PC-3 (cell line): ENCODE measurements around the gene TRPV5. TPM values are rescaled to one million over a fixed set of nuclear protein-coding genes. Genes with fewer than 3 reads are reported as not detected.

ENCODE experiments used
- ATAC-seq: fragments of 200-7000 bp; cut with Tn5 transposase; 2 replicates; pipeline ENCODE4 v1.9.1; 2020; ENCODE audit warnings: mild to moderate bottlenecking, moderate library complexity
- BruUV-seq: library from RNA; stranded (reverse); fragments of 400-500 nt; replicated peaks from 2 replicates; lab custom pipeline; 2021; lab: Mats Ljungman, UMichigan
- CTCF ChIA-PET: fragments of 300-600 bp; sonication (Branson Sonifier 250); formaldehyde crosslinking; loops from one replicate; lab custom pipeline; 2022; ENCODE audit warnings: antibody characterized with exemption; lab: Charles Lee
- POLR2A ChIA-PET: fragments of 300-600 bp; sonication (Branson Sonifier 250); formaldehyde crosslinking; loops from one replicate; lab custom pipeline; 2022; ENCODE audit warnings: antibody characterized with exemption; ENCODE audit not compliant: unreplicated experiment; lab: Charles Lee
- DNase-seq: peaks from one replicate; pipeline ENCODE4 v3.0.0-alpha.2; 2015
- H2AFZ ChIP-seq: fragments of 300-600 bp; sonication (generic); 2 replicates; pipeline ENCODE4 v1.6.0; 2016; ENCODE audit warnings: antibody characterized with exemption, low read length
- H3F3A ChIP-seq: fragments of 300-600 bp; sonication (generic); one replicate; pipeline ENCODE4 v1.6.0; 2017; ENCODE audit warnings: antibody characterized with exemption, low read length, control low read depth, mild to moderate bottlenecking; ENCODE audit not compliant: unreplicated experiment
- H3K27ac ChIP-seq: fragments of 300-600 bp; sonication (generic); 2 replicates; pipeline ENCODE4 v1.5.1; 2016; ENCODE audit warnings: mild to moderate bottlenecking, low read length
- H3K27me3 ChIP-seq: fragments of 300-600 bp; sonication (generic); 2 replicates; pipeline ENCODE4 v1.6.1; 2016; ENCODE audit warnings: low read length, mixed read lengths
- H3K36me3 ChIP-seq: fragments of 300-600 bp; sonication (generic); 2 replicates; pipeline ENCODE4 v1.6.1; 2016; ENCODE audit warnings: low read depth, mixed run types, low read length, mixed read lengths
- H3K4me1 ChIP-seq: fragments of 300-600 bp; sonication (generic); 2 replicates; pipeline ENCODE4 v1.5.1; 2016; ENCODE audit warnings: low read length; ENCODE audit not compliant: insufficient read depth
- H3K4me2 ChIP-seq: fragments of 300-600 bp; sonication (generic); 2 replicates; pipeline ENCODE4 v1.6.0; 2016; ENCODE audit warnings: low read length
- H3K4me3 ChIP-seq: fragments of 300-600 bp; sonication (generic); 2 replicates; pipeline ENCODE4 v1.5.1; 2016; ENCODE audit warnings: mild to moderate bottlenecking, low read length, mixed read lengths
- H3K79me2 ChIP-seq: fragments of 300-600 bp; sonication (generic); 2 replicates; pipeline ENCODE4 v1.6.1; 2017; ENCODE audit warnings: low read length, mixed read lengths
- H3K9ac ChIP-seq: fragments of 300-600 bp; sonication (generic); 2 replicates; pipeline ENCODE4 v1.6.0; 2016; ENCODE audit warnings: mild to moderate bottlenecking, low read length
- H3K9me2 ChIP-seq: fragments of 300-600 bp; sonication (generic); replicated peaks from 2 replicates; pipeline ENCODE4 v1.6.1; 2016; ENCODE audit warnings: mixed run types, low read length, mixed read lengths
- H3K9me3 ChIP-seq: fragments of 300-600 bp; sonication (generic); 2 replicates; pipeline ENCODE4 v1.6.1; 2016; ENCODE audit warnings: low read length, mixed read lengths
- H4K20me1 ChIP-seq: fragments of 300-600 bp; sonication (generic); 2 replicates; pipeline ENCODE4 v1.6.1; 2016; ENCODE audit warnings: low read length, mixed read lengths
- EZH2 ChIP-seq: fragments of 300-600 bp; sonication (generic); IDR thresholded peaks from one replicate; pipeline ENCODE4 v1.6.1; 2017; ENCODE audit warnings: antibody characterized with exemption, mild to moderate bottlenecking, low read length; ENCODE audit not compliant: unreplicated experiment
- EZH2phosphoT487 ChIP-seq: fragments of 300-600 bp; sonication (generic); IDR thresholded peaks from 2 replicates; pipeline ENCODE4 v1.6.1; 2018; ENCODE audit warnings: mild to moderate bottlenecking, antibody characterized with exemption, low read length, borderline replicate concordance
- intact Hi-C: fragments of 100-400 bp; cut with micrococcal nuclease; formaldehyde crosslinking; loops from 2 replicates; pipeline ENCODE4 v1.9.0; 2023
- total RNA-seq: library from RNA; depleted of rRNA; stranded (reverse); fragments of >200 nt; gene quantifications from 2 replicates; pipeline ENCODE4 v1.2.3, GENCODE V29; 2014
- TF ChIP-seq, protein P1 (sequence below): fragments of 300-600 bp; sonication (generic); conservative IDR thresholded peaks from 2 replicates; pipeline ENCODE4 v1.5.1; 2017; ENCODE audit warnings: antibody characterized with exemption, low read depth, mild to moderate bottlenecking, low read length

Gene TRPV5
- total RNA-seq, 1 experiment from 2014 or later = not detected

DNA sequence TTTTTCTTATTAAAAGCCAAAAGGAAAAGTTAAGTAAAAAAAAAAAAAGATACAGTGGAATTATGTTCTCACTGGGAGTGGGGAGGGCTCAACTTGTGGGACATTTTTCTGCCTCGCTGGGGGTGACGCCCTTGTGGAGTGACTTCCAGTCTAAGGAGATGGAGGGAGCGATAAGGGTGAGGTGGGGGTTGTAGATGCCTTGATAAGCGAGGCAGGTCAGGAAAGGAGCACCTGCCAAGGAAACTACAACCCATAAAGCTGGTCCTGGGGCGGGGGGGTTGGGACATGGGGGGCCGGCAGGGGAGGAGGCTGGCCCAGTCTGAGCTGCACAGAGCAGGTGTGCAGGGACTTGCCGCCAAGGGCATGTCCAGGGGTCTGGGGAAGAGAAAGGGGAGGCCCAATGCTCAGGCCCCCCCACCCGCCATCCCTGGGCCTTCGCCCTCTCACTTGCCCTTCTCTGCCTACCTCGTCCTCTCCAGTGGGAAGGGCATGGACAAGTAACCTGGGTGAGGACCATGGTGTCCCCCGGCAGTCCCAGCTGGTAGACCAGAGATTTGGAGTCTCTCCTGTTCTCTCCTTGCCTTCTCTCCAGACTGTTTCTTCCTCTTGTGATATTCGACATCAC, 2.5 kb upstream of the TRPV5 start:
- Histone ChIP-seq H3K9ac (no peak overlapping the region), H3K9me2 (no peaks in the 10 kb centered on the region), H3K36me3 (no peaks in the 10 kb centered on the region), H2AFZ (no peak overlapping the region), H4K20me1 (no peaks in the 10 kb centered on the region), H3K4me3 (no peak overlapping the region), H3K79me2 (no peaks in the 10 kb centered on the region), H3K4me1 (no peaks in the 10 kb centered on the region), H3K27me3 (peaks cover 56% of the 10 kb centered on the region), H3K27ac (no peak overlapping the region), H3K9me3 (no peaks in the 10 kb centered on the region), H3K4me2 (no peak overlapping the region), H3F3A (no peaks in the 10 kb centered on the region)
- ChIA-PET POLR2A (no interaction called here), CTCF (no interaction called here)
- intact Hi-C loops = no loop called here
- ATAC-seq (no peak), DNase-seq (no peak)
- TF ChIP-seq EZH2phosphoT487 (no peak), EZH2 (no peak)
- TF ChIP-seq, protein P1, sequence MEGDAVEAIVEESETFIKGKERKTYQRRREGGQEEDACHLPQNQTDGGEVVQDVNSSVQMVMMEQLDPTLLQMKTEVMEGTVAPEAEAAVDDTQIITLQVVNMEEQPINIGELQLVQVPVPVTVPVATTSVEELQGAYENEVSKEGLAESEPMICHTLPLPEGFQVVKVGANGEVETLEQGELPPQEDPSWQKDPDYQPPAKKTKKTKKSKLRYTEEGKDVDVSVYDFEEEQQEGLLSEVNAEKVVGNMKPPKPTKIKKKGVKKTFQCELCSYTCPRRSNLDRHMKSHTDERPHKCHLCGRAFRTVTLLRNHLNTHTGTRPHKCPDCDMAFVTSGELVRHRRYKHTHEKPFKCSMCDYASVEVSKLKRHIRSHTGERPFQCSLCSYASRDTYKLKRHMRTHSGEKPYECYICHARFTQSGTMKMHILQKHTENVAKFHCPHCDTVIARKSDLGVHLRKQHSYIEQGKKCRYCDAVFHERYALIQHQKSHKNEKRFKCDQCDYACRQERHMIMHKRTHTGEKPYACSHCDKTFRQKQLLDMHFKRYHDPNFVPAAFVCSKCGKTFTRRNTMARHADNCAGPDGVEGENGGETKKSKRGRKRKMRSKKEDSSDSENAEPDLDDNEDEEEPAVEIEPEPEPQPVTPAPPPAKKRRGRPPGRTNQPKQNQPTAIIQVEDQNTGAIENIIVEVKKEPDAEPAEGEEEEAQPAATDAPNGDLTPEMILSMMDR = no peak
- no TSS peak for BruUV-seq

DNA sequence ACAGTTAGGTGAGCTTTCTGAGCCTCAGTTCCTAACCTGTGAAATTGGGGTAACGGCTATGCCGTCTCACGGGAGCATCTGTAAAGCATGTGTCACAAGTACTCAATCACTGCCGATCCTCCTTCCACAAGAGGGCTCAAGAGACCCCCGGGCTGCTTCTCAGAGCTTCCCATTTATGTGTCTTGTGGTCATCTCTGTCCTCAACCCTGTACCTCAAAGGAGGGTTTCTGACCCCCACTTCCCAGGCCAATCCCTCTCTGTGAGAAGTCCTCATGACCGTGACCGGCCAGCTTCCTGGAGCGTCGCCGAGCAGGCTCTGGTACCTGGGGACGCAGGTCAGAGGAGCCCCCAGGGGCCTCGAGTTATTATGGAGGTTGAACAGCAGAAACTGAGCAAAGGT, 510 bp upstream of the TRPV5 start:
- DNase-seq = no peak
- Histone ChIP-seq H3K36me3 (no peaks in the 10 kb centered on the region), H3K9me3 (no peaks in the 10 kb centered on the region), H3K4me3 (no peak overlapping the region), H2AFZ (no peak overlapping the region), H4K20me1 (no peaks in the 10 kb centered on the region), H3K4me1 (no peaks in the 10 kb centered on the region), H3K27ac (no peak overlapping the region), H3K79me2 (no peaks in the 10 kb centered on the region), H3K9me2 (no peaks in the 10 kb centered on the region), H3K9ac (no peak overlapping the region), H3K27me3 (peaks cover 49% of the 10 kb centered on the region), H3F3A (no peaks in the 10 kb centered on the region), H3K4me2 (no peak overlapping the region)
- no peak for ATAC-seq
- CTCF ChIA-PET = no interaction called here
- no peak for TF ChIP-seq EZH2phosphoT487
- TF ChIP-seq, protein P1 = no peak
- TF ChIP-seq EZH2 = no peak
- intact Hi-C loops = no loop called here
- no TSS peak for BruUV-seq
- POLR2A ChIA-PET = no interaction called here

DNA sequence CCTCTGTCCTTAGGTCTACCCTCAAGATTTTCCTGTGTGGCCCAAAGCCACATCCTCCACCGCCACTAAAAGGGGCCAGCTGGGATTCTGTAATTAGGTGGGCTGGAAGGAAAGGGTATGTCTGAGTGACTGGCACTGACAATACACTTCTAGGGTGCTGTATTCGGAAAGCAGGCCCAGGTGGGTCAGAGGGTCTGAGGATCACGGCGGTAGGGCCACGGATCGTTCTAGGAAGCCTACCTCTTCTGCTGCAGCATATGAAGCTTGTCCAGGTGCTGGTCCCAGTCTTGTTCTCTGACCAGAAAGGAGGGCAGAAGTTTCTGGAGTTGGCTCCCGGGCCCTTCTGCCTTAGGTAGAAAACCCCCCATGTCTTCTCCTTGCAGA, 462 bp downstream of the TRPV5 start:
- no peak overlapping the region for H2AFZ ChIP-seq
- H3K9me2 ChIP-seq = no peaks in the 10 kb centered on the region
- DNase-seq (no peak), ATAC-seq (no peak)
- H3K4me1 ChIP-seq = no peaks in the 10 kb centered on the region
- H3K9me3 ChIP-seq = no peaks in the 10 kb centered on the region
- peaks cover 41% of the 10 kb centered on the region for H3K27me3 ChIP-seq
- H3K4me2 ChIP-seq = no peak overlapping the region
- ChIA-PET CTCF (no interaction called here), POLR2A (no interaction called here)
- H3K79me2 ChIP-seq = no peaks in the 10 kb centered on the region
- no peak for TF ChIP-seq EZH2
- TF ChIP-seq, protein P1 = no peak
- no peak for TF ChIP-seq EZH2phosphoT487
- H3K9ac ChIP-seq = no peak overlapping the region
- H3K4me3 ChIP-seq = no peak overlapping the region
- intact Hi-C loops = no loop called here
- H3K36me3 ChIP-seq = no peaks in the 10 kb centered on the region
- no TSS peak for BruUV-seq
- no peaks in the 10 kb centered on the region for H3F3A ChIP-seq
- no peak overlapping the region for H3K27ac ChIP-seq
- H4K20me1 ChIP-seq = no peaks in the 10 kb centered on the region
